Medulla oblongata (tissue), 1 donor: ENCODE results near the gene REN.

Experiments used
- DNase-seq: peaks from one replicate; pipeline ENCODE4 v3.0.0-alpha.2; 2015; ENCODE audit errors: extremely low spot score

REN gene

GRCh38 chr1:204131978-204132377 is 34.2 kb downstream of the REN start:
- no peak for DNase-seq

- no peak for DNase-seq
Measured at GRCh38 chr1:204130981-204131892, 34.9 kb downstream of the REN start.

GRCh38 chr1:204130178-204130577 is 36.0 kb downstream of the REN start:
- DNase-seq: no peak

- peak; percentile 69 for DNase-seq
Measured at GRCh38 chr1:204128964-204129896, 36.9 kb downstream of the REN start.

GRCh38 chr1:204128464-204128963 is 37.6 kb downstream of the REN start:
- no peak for DNase-seq

GRCh38 chr1:204127597-204128242 is 38.4 kb downstream of the REN start:
- DNase-seq: peak; percentile 82

- no peak for DNase-seq
Measured at GRCh38 chr1:204126956-204127355, 39.2 kb downstream of the REN start.

GRCh38 chr1:204126386-204126785 is 39.8 kb downstream of the REN start:
- no peak for DNase-seq

GRCh38 chr1:204125759-204126351 is 40.3 kb downstream of the REN start:
- DNase-seq: no peak

GRCh38 chr1:204124639-204125038 is 41.5 kb downstream of the REN start:
- DNase-seq: no peak

GRCh38 chr1:204123376-204123775 is 42.8 kb downstream of the REN start:
- no peak for DNase-seq

- no peak for DNase-seq
Measured at GRCh38 chr1:204121840-204122555, 44.1 kb downstream of the REN start.

GRCh38 chr1:204116539-204116938 is 49.6 kb downstream of the REN start:
- DNase-seq: no peak

GRCh38 chr1:204115116-204115515 is 51.0 kb downstream of the REN start:
- no peak for DNase-seq

- DNase-seq: peak; percentile 53
Measured at GRCh38 chr1:204114606-204115005, 51.5 kb downstream of the REN start.

- DNase-seq: no peak
Measured at GRCh38 chr1:204113896-204114295, 52.2 kb downstream of the REN start.

GRCh38 chr1:204112876-204113730 is 53.0 kb downstream of the REN start:
- no peak for DNase-seq

GRCh38 chr1:204110894-204111633 is 55.1 kb downstream of the REN start:
- no peak for DNase-seq
